ENCODE data around the gene RNF38.

- TF ChIP-seq SIN3A (IDR thresholded peaks at IDR 0.05; ENCODE audit: borderline replicate concordance, insufficient read depth, low read length) = no peak
- no peak for TF ChIP-seq TAF1 (IDR thresholded peaks at IDR 0.05; ENCODE audit: borderline replicate concordance, insufficient read depth, low read length)
- TF ChIP-seq POLR2AphosphoS5 (IDR thresholded peaks at IDR 0.05; ENCODE audit: low read depth, low read length) = no peak
- no peak for TF ChIP-seq FOXP2 (optimal IDR thresholded peaks at IDR 0.05; ENCODE audit: borderline replicate concordance, extremely low read depth, extremely low read length, insufficient read depth)
- TF ChIP-seq REST (IDR thresholded peaks at IDR 0.05; ENCODE audit: insufficient read depth in 1 of 2, low read depth in 2 of 2, low read length in 2 of 2) = no peak
These were observed 37.7 kb upstream of the RNF38 start for GRCh38 chr9:36437790-36438189.

Measured in PFSK-1 (cell line).